Ovary (tissue), 9 donors: Measurements from ENCODE around the gene DIPK1C. TPM values are rescaled to one million over a fixed set of nuclear protein-coding genes. Genes with fewer than 3 reads are reported as not detected.

Experiments
- DNase-seq, 5 donors: peaks; one replicate each; pipeline ENCODE4 v3.0.0-alpha.2; 2019 to 2020
- H3K27ac ChIP-seq, 2 donors: fragments of 200-600 bp; one replicate each; pipeline versions ENCODE4 v1.5.1 to v1.8.0; 2019 to 2022
- H3K27me3 ChIP-seq: fragments of 200-600 bp; one replicate; pipeline ENCODE4 v1.8.0; 2022
- H3K36me3 ChIP-seq: fragments of 200-600 bp; sonication (generic); one replicate; pipeline ENCODE4 v1.5.1; 2019
- H3K4me1 ChIP-seq: one replicate; pipeline ENCODE4 v1.8.1; 2013; ENCODE audit warnings: mild to moderate bottlenecking, moderate library complexity; ENCODE audit not compliant: insufficient read depth
- H3K4me3 ChIP-seq: fragments of 200-600 bp; sonication (generic); one replicate; pipeline ENCODE4 v1.5.1; 2017
- H3K9me3 ChIP-seq, 2 donors: fragments of 200-600 bp in 1 of 2; sonication (generic) in 1 of 2; one replicate each; pipeline versions ENCODE4 v1.5.1 to v1.8.1; 2013 to 2019; ENCODE audit warnings: mild to moderate bottlenecking in 1 of 2, moderate library complexity in 1 of 2
- CTCF ChIP-seq, 3 donors: fragments of 450-650 bp in 2 of 3; fragments of 200-600 bp in 1 of 3; IDR thresholded peaks; one replicate each; pipeline versions ENCODE4 v1.5.1 to v1.8.0; 2016 to 2022; ENCODE audit warnings: antibody characterized with exemption in 3 of 3, mild to moderate bottlenecking in 1 of 3
- EP300 ChIP-seq: sonication (generic); formaldehyde crosslinking; IDR thresholded peaks from one replicate; pipeline ENCODE4 v1.6.1; 2017; ENCODE audit warnings: antibody characterized with exemption
- POLR2A ChIP-seq: fragments of 450-650 bp; IDR thresholded peaks from one replicate; pipeline ENCODE4 v1.6.1; 2017; ENCODE audit warnings: antibody characterized with exemption, mild to moderate bottlenecking, moderate library complexity
- whole genome bisulfite sequencing, 3 donors: extraction: QIAGEN DNeasy Blood & Tissue Kit in 1 of 3; methylation state at CpG; one replicate each; pipeline versions ENCODE4 v1.1.5 to v1.1.7; 2013 to 2017; 5-methylcytosine and 5-hydroxymethylcytosine counted together
- intact Hi-C, 4 donors: fragments of 100-400 bp; cut with DNase I; formaldehyde crosslinking; loops; one replicate each; pipeline versions ENCODE4 v1.11.0 to v1.15.1; 2022 to 2023
- polyA plus RNA-seq, 2 donors: library from polyadenylated mRNA; stranded (reverse); fragments of 200-250 nt in 1 of 2; fragments of 350-450 nt in 1 of 2; fragmentation: Illumina TruSeq in 1 of 2; extraction: RNeasy Lipid Tissue Mini Kit (QIAGEN cat#74804) in 1 of 2; gene quantifications; one replicate each; pipeline ENCODE4 v1.2.3, GENCODE V29; 2013 to 2014
- total RNA-seq, 7 donors: library from RNA; depleted of rRNA in 2 of 7; stranded (reverse); fragments of >200 nt in 2 of 7; fragmentation: NEBNext Ultra II Directional in 3 of 7; extraction: Animal tissue kit (Norgen Biotek cat#: 25700) in 3 of 7; gene quantifications; one replicate each; pipeline versions ENCODE4 v1.1.0 to v1.2.4, GENCODE V29; 2016 to 2023
- donor health status: DM: no; HTN: no; CAD: no; lungs with moderate emphysema.
- donor health status: DM: no; HTN: no; CAD: no.
- donor health status: Bipolar disorder and iron deficiency.
- donor health status: DM: yes; HTN: yes; CAD: no.
- donor health status: DM: no; HTN: no; CAD: no.
- donor health status: DM: yes; HTN: yes; CAD: no.

Gene DIPK1C
- total and polyA plus RNA-seq, 9 donors, result 0.04 to 0.17 (median 0.05) TPM; not detected in 6

DNA sequence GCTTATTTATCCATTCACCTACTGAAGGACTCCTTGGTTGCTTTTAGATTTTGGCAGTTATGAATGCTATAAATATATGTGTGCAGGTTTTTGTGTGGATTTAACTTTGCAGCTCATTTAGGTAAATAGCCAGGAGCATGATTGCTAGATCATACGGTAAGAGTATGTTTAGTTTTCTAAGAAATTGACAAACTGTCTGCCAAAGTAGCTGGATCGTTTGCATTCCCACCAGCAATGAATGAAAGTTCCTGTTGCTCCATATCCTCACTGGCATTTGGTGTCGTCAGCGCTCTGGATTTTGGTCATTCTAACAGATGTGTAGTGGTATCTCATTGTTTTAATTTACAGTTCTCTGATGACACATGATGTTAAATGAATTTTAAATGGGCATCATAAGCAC lies 8.7 kb upstream of the DIPK1C start:
- Histone ChIP-seq H3K27me3 (no peaks in the 10 kb centered on the region), H3K4me3 (no peak overlapping the region), H3K4me1 (no peaks in the 10 kb centered on the region), H3K27ac (no peak overlapping the region), H3K36me3 (no peaks in the 10 kb centered on the region), H3K9me3 (no peaks in the 10 kb centered on the region)
- DNase-seq, result no peak
- TF ChIP-seq EP300, result no peak
- no peak for TF ChIP-seq POLR2A
- TF ChIP-seq CTCF (IDR thresholded peaks at IDR 0.05), result no peak
- intact Hi-C loops, result no loop called here
- 79 to 87% (median 82%) methylated on average over 4 of the region's 4 CpGs for WGBS, 3 donors

DNA sequence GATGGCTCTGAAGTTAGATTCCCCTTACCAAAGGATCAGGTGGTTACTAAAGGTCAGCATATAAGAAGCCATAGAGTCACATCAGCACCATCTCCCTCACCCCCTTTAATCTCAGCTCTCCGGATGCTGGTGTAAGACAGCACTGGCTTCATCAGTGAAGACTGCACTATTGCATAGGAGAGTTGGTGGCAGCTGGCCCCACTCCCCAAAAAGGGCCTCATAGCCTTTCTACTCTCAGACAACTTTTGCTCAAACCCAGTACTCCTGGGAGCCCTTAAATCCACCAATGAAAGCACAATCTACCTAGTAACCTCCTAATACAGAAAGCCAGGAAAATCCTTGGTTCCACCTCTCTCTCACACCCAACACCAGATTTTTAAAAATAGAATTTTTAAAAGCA lies 6.9 kb upstream of the DIPK1C start:
- no peak for DNase-seq
- H3K36me3 ChIP-seq, result no peaks in the 10 kb centered on the region
- TF ChIP-seq CTCF (IDR thresholded peaks at IDR 0.05), result no peak
- TF ChIP-seq EP300, result no peak
- TF ChIP-seq POLR2A, result no peak
- no peak overlapping the region for H3K4me3 ChIP-seq
- H3K4me1 ChIP-seq, result no peaks in the 10 kb centered on the region
- no peaks in the 10 kb centered on the region for H3K9me3 ChIP-seq
- 95 to 100% (median 95%) methylated on average over 1 of the region's 1 CpG for WGBS, 3 donors
- no peak overlapping the region for H3K27ac ChIP-seq
- intact Hi-C loops, result no loop called here
- H3K27me3 ChIP-seq, result no peaks in the 10 kb centered on the region

GRCh38 chr18:74463254-74463653 lies 6.1 kb upstream of the DIPK1C start:
- no peak overlapping the region for H3K27ac ChIP-seq
- intact Hi-C loops, result no loop called here
- no peaks in the 10 kb centered on the region for H3K36me3 ChIP-seq
- H3K4me3 ChIP-seq, result no peak overlapping the region
- no peak for DNase-seq
- no peaks in the 10 kb centered on the region for H3K9me3 ChIP-seq
- TF ChIP-seq CTCF (IDR thresholded peaks at IDR 0.05) (no peak), POLR2A (no peak), EP300 (no peak)
- no peaks in the 10 kb centered on the region for H3K4me1 ChIP-seq
- no peaks in the 10 kb centered on the region for H3K27me3 ChIP-seq
- 36 to 41% (median 38%) methylated on average over 8 of the region's 8 CpGs for WGBS, 3 donors

- no peak overlapping the region for H3K4me3 ChIP-seq
- WGBS, 3 donors, result 87 to 94% (median 88%) methylated on average over 7 of the region's 7 CpGs
- intact Hi-C loops, result no loop called here
- no peaks in the 10 kb centered on the region for H3K4me1 ChIP-seq
- TF ChIP-seq EP300 (no peak), CTCF (IDR thresholded peaks at IDR 0.05) (no peak)
- no peak overlapping the region for H3K27ac ChIP-seq
- DNase-seq, result no peak
- no peaks in the 10 kb centered on the region for H3K27me3 ChIP-seq
- no peaks in the 10 kb centered on the region for H3K36me3 ChIP-seq
- H3K9me3 ChIP-seq, result no peaks in the 10 kb centered on the region
Measured at GRCh38 chr18:74460825-74461224, 3.7 kb upstream of the DIPK1C start.

GRCh38 chr18:74459889-74460288 lies 2.8 kb upstream of the DIPK1C start:
- Histone ChIP-seq H3K27ac (no peak overlapping the region), H3K36me3 (no peaks in the 10 kb centered on the region), H3K4me1 (no peaks in the 10 kb centered on the region), H3K9me3 (no peaks in the 10 kb centered on the region), H3K4me3 (no peak overlapping the region), H3K27me3 (no peaks in the 10 kb centered on the region)
- intact Hi-C loops, result no loop called here
- TF ChIP-seq CTCF (IDR thresholded peaks at IDR 0.05), result no peak
- no peak for TF ChIP-seq POLR2A
- TF ChIP-seq EP300, result no peak
- no peak for DNase-seq
- WGBS, 3 donors, result 48 to 64% (median 53%) methylated on average over 7 of the region's 7 CpGs
